ENCODE measurements around the gene MSI2. TPM values are rescaled to one million over a fixed set of nuclear protein-coding genes. Genes with fewer than 3 reads are reported as not detected.

MSI2 gene
- total and polyA plus RNA-seq, 5 donors, result 43.9 to 113 (median 107) TPM

DNA sequence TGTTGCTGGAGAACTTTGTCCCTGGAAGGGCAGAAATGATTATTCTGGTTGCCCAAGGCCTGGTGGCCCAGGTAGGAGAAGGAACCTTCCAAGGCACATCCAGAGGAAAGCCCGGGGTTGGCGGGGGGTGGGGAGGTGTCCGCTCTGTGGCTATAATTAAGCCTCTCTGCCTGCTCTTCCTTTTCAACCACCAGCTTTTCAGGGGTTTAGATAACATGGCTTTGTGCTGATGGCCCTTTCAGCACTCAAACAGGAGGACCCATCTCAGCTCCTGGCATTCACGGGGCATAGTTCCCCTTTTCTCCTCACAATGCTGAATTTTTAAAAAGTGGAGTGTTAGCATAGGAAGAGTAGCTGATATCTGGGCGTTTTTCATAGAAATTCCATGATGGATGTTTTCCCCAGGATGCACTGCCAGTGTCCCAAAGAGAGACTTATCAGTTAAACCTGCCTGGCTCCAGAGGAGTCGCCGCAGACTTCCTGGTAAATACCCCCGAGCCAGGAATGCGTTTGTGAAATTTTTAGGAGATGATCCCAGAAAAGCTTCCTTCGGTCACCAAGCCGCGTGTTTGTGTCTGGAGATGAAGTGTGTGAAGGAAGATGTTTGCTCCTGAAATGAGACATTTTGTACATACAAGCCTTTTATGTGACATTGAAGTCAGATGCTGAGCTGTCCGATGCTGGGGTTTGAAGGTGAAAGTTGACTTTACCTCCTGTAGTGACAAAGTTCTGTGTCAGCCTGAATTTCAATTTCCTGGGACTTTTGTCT lies 188.5 kb downstream of the MSI2 start:
- ATAC-seq (peak in 1 of 2 donors; percentile 33), DNase-seq (peak in 1 of 3 donors; percentile 59)
- no peaks in the 10 kb centered on the region for H3K27me3 ChIP-seq (ENCODE audit: control insufficient read depth, insufficient read depth)
- H3K9me3 ChIP-seq (ENCODE audit: control insufficient read depth, low read length), result no peaks in the 10 kb centered on the region
- no peak overlapping the region for H3K27ac ChIP-seq (ENCODE audit: low read length)
- peaks cover 18% of the 10 kb centered on the region for H3K4me1 ChIP-seq (ENCODE audit: control insufficient read depth, insufficient read depth, low read length)
- WGBS, result 49% methylated on average over 13 of the region's 13 CpGs
- intact Hi-C loops (cut with DNase I), result loop anchor here in 1 of 4 donors (10.0 kb wide), 1 partner anchor 200 kb away; no protein-coding TSS in a partner anchor
- H3K4me3 ChIP-seq (ENCODE audit: low read length), result no peak overlapping the region

DNA sequence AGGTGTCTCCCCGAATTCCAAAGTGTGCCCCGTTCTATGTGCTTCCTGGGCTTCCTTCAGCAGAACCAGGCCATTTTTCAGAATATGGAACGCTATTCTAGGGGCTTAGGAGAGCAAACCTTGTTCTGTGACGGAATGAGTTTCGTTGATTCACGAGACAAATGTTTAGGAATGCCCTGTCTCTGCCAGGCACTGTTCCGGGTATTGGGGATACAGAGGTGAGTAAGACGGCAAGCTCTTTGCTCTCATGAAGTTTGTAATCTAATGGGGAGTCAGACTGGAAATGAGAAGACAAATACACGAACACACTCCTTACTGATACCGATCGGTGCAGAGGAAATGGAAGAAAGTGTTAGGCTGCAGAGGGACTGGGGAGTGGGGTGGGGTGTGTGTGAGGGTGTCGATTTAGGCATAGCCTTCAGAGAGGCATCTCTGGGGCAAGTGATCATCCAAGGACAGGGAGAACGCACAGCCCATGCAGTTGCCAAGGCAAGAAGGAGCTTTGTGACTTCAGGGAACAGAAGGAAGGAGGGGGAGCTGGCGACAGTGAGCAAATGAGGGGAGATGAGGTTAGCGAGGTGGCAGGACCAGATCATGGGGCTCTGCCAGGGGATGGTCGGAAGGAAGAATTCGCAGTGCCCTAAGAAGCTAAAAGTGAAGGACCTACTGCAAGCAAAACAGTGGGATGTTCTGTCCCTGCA lies 189.6 kb downstream of the MSI2 start:
- H3K27me3 ChIP-seq (ENCODE audit: control insufficient read depth, insufficient read depth), result no peaks in the 10 kb centered on the region
- ATAC-seq (no peak), DNase-seq (peak in 1 of 3 donors; percentile 18)
- intact Hi-C loops (cut with DNase I), result loop anchor here in 1 of 4 donors (10.0 kb wide), 1 partner anchor 201 kb away; no protein-coding TSS in a partner anchor
- H3K4me1 ChIP-seq (ENCODE audit: control insufficient read depth, insufficient read depth, low read length), result peaks cover 14% of the 10 kb centered on the region
- WGBS, result 75% methylated on average over 17 of the region's 17 CpGs
- H3K9me3 ChIP-seq (ENCODE audit: control insufficient read depth, low read length), result no peaks in the 10 kb centered on the region
- no peak overlapping the region for H3K4me3 ChIP-seq (ENCODE audit: low read length)
- H3K27ac ChIP-seq (ENCODE audit: low read length), result no peak overlapping the region

DNA sequence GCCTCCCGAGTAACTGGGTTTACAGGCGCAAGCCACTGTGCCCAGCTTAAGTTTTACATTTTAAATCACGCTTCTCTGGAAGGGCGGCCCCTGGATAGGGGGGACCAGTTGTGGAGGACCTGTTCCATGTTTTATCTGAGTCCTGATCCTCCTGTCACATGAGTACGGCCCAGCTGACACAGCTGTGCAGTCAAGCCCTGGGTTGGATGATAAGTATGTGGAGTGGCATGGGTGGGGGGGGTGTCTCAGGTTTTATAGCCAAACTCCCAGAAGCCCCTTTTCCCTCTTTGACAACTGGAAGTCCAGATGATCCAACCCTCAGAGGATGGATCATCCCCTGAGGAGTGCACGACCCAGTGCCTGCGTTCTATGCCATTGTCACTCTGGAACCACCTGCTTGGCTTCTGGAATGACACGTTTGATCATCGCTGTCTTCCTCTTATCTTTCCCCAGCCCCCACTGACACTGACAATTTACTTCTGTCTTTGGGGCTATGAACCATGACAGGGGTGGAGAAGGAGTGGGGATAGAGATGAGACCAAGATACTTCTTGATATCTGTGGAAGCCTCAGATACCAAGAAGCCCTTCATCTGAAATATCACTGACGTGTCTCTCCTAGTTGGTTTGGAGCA lies 191.2 kb downstream of the MSI2 start:
- ATAC-seq (no peak), DNase-seq (no peak)
- Histone ChIP-seq H3K27me3 (ENCODE audit: control insufficient read depth, insufficient read depth) (no peaks in the 10 kb centered on the region), H3K4me3 (ENCODE audit: low read length) (no peak overlapping the region), H3K27ac (ENCODE audit: low read length) (no peak overlapping the region), H3K4me1 (ENCODE audit: control insufficient read depth, insufficient read depth, low read length) (peaks cover 9% of the 10 kb centered on the region), H3K9me3 (ENCODE audit: control insufficient read depth, low read length) (no peaks in the 10 kb centered on the region)
- 89% methylated on average over 10 of the region's 10 CpGs for WGBS
- intact Hi-C loops (cut with DNase I), result loop anchor here in 1 of 4 donors (10.0 kb wide), 1 partner anchor 203 kb away; no protein-coding TSS in a partner anchor

DNA sequence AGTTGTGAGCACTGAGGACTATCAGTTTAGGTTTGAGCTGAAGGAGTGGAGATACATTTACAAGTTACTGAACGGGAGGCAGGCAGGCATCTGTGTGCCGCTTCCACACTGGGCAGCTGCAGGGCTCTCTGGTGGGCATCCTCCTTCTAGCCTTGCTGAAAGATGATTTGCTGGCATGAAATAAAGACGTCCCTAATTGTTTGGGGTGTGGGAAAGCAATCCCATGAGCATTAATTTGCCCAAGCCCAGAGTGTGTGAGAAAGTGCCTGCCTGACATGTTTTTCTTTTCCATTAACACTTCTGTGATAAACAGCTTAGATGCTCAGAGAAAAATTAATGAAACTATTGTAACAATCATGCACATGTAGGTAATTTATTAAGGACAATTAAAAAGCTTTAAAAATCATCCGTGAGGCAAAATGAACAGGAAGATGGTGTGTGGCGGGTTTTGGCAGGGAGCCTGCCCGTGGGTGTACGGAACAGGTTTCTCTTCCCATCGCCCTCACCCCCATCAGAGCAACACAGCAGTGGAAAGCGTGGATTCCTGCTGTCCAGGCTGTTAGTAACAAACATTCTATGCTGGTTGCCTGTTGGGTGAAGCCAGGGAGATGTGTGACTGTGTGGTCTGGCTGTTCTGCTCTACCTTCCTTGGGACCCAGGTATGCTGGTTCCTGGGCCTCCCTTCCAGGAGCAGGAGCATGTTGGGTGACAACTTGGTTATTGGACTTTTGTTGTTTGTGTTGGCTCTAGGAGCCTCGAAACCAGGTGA lies 191.9 kb downstream of the MSI2 start:
- no peak overlapping the region for H3K4me3 ChIP-seq (ENCODE audit: low read length)
- intact Hi-C loops (cut with DNase I), result loop anchor here in 1 of 4 donors (10.0 kb wide), 1 partner anchor 203 kb away; no protein-coding TSS in a partner anchor
- peak in 1 of 3 donors; percentile 44 for DNase-seq
- no peak overlapping the region for H3K27ac ChIP-seq (ENCODE audit: low read length)
- H3K4me1 ChIP-seq (ENCODE audit: control insufficient read depth, insufficient read depth, low read length), result peaks cover 4% of the 10 kb centered on the region
- no peaks in the 10 kb centered on the region for H3K9me3 ChIP-seq (ENCODE audit: control insufficient read depth, low read length)
- no peak for ATAC-seq
- no peaks in the 10 kb centered on the region for H3K27me3 ChIP-seq (ENCODE audit: control insufficient read depth, insufficient read depth)
- 75% methylated on average over 10 of the region's 10 CpGs for WGBS

DNA sequence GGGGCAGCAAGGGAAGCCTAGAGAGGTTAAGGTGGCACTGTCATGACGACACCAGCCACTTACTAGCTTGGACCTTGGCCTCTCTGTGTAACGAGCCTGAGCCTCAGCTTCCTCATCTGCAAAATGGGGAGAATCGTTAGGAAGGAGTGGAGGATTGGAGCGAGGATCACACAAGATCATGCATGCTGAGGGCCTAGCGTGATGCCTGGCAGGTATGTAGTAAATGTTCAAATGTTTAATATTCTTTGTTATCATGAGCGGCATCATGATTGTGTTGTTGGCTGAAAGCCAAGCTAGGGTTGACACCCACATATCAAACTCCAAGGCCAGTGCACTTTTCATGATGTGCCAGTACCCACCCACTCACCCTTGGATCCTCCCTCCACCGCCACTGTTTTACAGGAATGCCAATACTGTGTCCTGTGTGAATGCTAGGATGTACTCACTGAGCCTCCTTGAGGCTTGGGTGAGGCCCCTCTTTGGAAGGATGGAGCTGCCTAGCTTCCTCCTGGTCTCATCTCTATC lies 192.5 kb downstream of the MSI2 start:
- Histone ChIP-seq H3K27me3 (ENCODE audit: control insufficient read depth, insufficient read depth) (no peaks in the 10 kb centered on the region), H3K9me3 (ENCODE audit: control insufficient read depth, low read length) (no peaks in the 10 kb centered on the region), H3K27ac (ENCODE audit: low read length) (no peak overlapping the region), H3K4me1 (ENCODE audit: control insufficient read depth, insufficient read depth, low read length) (peaks cover 2% of the 10 kb centered on the region), H3K4me3 (ENCODE audit: low read length) (no peak overlapping the region)
- intact Hi-C loops (cut with DNase I), result loop anchor here in 1 of 4 donors (10.0 kb wide), 1 partner anchor 204 kb away; no protein-coding TSS in a partner anchor
- WGBS, result 97% methylated on average over 7 of the region's 7 CpGs
- DNase-seq, result no peak
- ATAC-seq, result no peak

DNA sequence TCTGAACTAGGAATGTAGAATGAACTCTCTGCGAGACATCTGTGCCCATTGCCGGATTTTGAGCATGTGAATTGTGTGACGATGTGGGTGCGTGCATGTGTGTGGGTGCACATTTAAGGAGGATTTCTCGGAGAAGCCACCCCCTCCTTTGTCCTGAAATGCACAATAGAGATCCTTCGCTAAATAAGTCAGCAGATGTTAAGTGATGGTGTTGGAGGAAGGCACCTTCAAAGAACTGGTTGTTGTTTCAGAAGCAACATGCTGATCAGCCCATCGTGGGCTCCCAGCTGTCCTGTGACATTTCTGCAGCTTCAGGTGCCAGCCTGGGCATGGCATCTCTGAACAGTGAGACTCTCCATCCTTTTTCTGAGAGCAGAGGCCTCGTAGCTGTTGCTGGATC lies 194.9 kb downstream of the MSI2 start:
- 86% methylated on average over 8 of the region's 8 CpGs for WGBS
- Histone ChIP-seq H3K4me3 (ENCODE audit: low read length) (no peak overlapping the region), H3K27me3 (ENCODE audit: control insufficient read depth, insufficient read depth) (no peaks in the 10 kb centered on the region), H3K9me3 (ENCODE audit: control insufficient read depth, low read length) (no peaks in the 10 kb centered on the region), H3K4me1 (ENCODE audit: control insufficient read depth, insufficient read depth, low read length) (peaks cover 2% of the 10 kb centered on the region), H3K27ac (ENCODE audit: low read length) (no peak overlapping the region)
- intact Hi-C loops (cut with DNase I), result loop anchor here in 1 of 4 donors (10.0 kb wide), 1 partner anchor 186 kb away; no protein-coding TSS in a partner anchor
- no peak for ATAC-seq
- DNase-seq, result no peak

DNA sequence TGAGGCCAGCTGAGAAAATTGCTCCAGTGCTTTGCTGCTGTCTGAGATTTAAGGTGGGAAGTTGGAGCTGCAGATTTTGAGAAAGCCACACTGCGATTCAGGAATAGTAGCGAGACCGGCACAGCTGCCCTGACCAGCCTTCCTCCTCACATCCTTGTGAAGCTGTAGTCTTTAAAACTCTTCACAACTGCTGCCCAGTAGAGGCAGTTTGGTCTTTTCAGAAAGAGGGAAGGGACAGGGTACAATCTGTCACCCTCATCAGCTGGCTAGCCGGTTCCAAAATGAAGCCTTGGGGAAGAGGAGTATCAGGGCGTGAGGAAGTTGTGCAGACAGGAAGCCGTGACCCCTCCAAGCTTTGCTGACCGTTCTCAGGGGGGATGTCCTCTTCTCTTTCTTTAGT lies 195.3 kb downstream of the MSI2 start:
- ATAC-seq (no peak), DNase-seq (no peak)
- no peak overlapping the region for H3K4me3 ChIP-seq (ENCODE audit: low read length)
- H3K27me3 ChIP-seq (ENCODE audit: control insufficient read depth, insufficient read depth), result no peaks in the 10 kb centered on the region
- peaks cover 2% of the 10 kb centered on the region for H3K4me1 ChIP-seq (ENCODE audit: control insufficient read depth, insufficient read depth, low read length)
- whole genome bisulfite sequencing, result 58% methylated on average over 7 of the region's 7 CpGs
- no peaks in the 10 kb centered on the region for H3K9me3 ChIP-seq (ENCODE audit: control insufficient read depth, low read length)
- intact Hi-C loops (cut with DNase I), result loop anchor here in 1 of 4 donors (10.0 kb wide), 1 partner anchor 187 kb away; no protein-coding TSS in a partner anchor
- H3K27ac ChIP-seq (ENCODE audit: low read length), result no peak overlapping the region

DNA sequence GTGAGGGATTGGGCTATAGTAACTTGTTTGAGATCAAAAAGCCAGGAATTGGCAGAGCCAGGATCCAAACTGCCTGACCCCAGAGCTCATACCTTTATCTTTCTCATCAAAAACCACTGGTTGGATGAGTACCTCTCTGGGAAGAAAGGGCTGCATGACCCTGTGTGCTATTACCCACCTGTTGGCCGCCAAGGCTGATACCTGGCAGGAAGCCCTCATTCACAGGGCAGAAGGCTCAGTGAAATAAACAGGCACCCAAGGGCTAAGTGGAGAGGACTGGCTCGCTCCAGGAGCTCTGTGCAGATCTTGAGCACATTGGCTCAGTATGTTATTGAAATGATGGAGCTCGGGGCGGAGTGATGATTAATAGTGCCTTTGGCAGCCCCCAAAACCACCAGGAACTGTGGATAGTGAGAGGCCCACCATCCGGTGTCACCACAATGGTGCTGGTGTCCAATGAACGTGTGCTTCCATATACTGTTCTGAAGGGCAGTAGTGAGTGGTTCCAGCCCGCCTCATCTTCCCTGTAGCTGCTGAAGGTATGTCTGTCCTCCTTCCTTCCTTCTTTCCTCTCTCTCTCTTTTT lies 197.6 kb downstream of the MSI2 start:
- WGBS, result 88% methylated on average over 7 of the region's 7 CpGs

DNA sequence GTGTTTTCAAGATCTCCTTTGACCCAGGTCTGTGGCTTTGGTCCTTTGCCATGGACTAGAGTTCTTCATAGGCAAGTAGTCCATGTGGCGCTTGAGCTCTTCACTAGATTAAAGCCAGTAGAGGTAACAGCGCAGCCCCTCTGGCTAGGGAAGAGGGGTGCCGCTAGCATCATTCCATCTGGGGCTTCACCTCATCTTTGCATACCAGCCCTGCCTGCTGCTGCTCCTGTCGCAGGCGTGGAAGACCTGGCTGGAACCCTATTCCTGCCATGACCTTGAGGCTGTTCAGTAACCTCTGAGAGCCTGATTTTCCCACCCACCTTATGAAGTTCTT lies 198.4 kb downstream of the MSI2 start:
- H3K27ac ChIP-seq (ENCODE audit: low read length), result no peak overlapping the region
- no peaks in the 10 kb centered on the region for H3K9me3 ChIP-seq (ENCODE audit: control insufficient read depth, low read length)
- 96% methylated on average over 5 of the region's 5 CpGs for WGBS
- H3K27me3 ChIP-seq (ENCODE audit: control insufficient read depth, insufficient read depth), result no peaks in the 10 kb centered on the region
- intact Hi-C loops (cut with DNase I), result loop anchor here in 1 of 4 donors (10.0 kb wide), 1 partner anchor 190 kb away; no protein-coding TSS in a partner anchor
- no peak overlapping the region for H3K4me3 ChIP-seq (ENCODE audit: low read length)
- DNase-seq, result no peak
- H3K4me1 ChIP-seq (ENCODE audit: control insufficient read depth, insufficient read depth, low read length), result peaks cover 4% of the 10 kb centered on the region
- ATAC-seq, result no peak

More for the DNA sequence above, 197.6 kb downstream of the MSI2 start:
- no peaks in the 10 kb centered on the region for H3K27me3 ChIP-seq (ENCODE audit: control insufficient read depth, insufficient read depth)
- no peaks in the 10 kb centered on the region for H3K9me3 ChIP-seq (ENCODE audit: control insufficient read depth, low read length)
- no peak overlapping the region for H3K4me3 ChIP-seq (ENCODE audit: low read length)
- peaks cover 2% of the 10 kb centered on the region for H3K4me1 ChIP-seq (ENCODE audit: control insufficient read depth, insufficient read depth, low read length)
- DNase-seq (no peak), ATAC-seq (no peak)
- intact Hi-C loops (cut with DNase I), result loop anchor here in 1 of 4 donors (10.0 kb wide), 1 partner anchor 189 kb away; no protein-coding TSS in a partner anchor
- H3K27ac ChIP-seq (ENCODE audit: low read length), result no peak overlapping the region
